K562 (cell line): Measurements from ENCODE around the gene RNU5D-1. TPM values are rescaled to one million over a fixed set of nuclear protein-coding genes. Genes with fewer than 3 reads are reported as not detected.

Source experiments
- FOXA3 ChIP-seq, 2 experiments: fragments of 450-650 bp in 1 of 2; sonication (generic) in 1 of 2; formaldehyde crosslinking; IDR thresholded peaks in 1 of 2; conservative IDR thresholded peaks in 1 of 2; 2 replicates each; pipeline versions ENCODE4 v1.4.0 to v1.8.0; 2020 to 2022; ENCODE audit warnings: mild to moderate bottlenecking in 2 of 2, missing genetic modification reagents in 1 of 2
- FUS ChIP-seq: fragments of 200-400 bp; formaldehyde crosslinking; optimal IDR thresholded peaks from 2 replicates; pipeline ENCODE3; 2017; ENCODE audit warnings: low read depth, low read length
- HSF4 ChIP-seq: fragments of 250-450 bp; sonication (Bioruptor Pico); IDR thresholded peaks from 2 replicates; pipeline ENCODE4 v2.1.2; 2022; ENCODE audit warnings: mild to moderate bottlenecking, moderate library complexity, borderline replicate concordance
- MAFG ChIP-seq: fragments of 450-650 bp; conservative IDR thresholded peaks from 2 replicates; pipeline ENCODE4 v1.6.1; 2016; ENCODE audit warnings: missing genetic modification characterization, missing compliant biosample characterization
- MIER1 ChIP-seq: fragments of 450-650 bp; IDR thresholded peaks from 2 replicates; pipeline ENCODE4 v1.6.1; 2016; ENCODE audit warnings: antibody characterized with exemption, mild to moderate bottlenecking, low read depth
- PHTF2 ChIP-seq: fragments of 250-450 bp; sonication (Bioruptor Pico); IDR thresholded peaks from 2 replicates; pipeline ENCODE4 v1.5.0; 2021; ENCODE audit warnings: mild to moderate bottlenecking
- RAD51 ChIP-seq: fragments of 450-650 bp; IDR thresholded peaks from 2 replicates; pipeline ENCODE4 v1.7.1; 2016; ENCODE audit warnings: low read depth, mild to moderate bottlenecking, borderline replicate concordance
- RBM39 ChIP-seq: fragments of 200-400 bp; formaldehyde crosslinking; optimal IDR thresholded peaks from 2 replicates; pipeline ENCODE3; 2018; ENCODE audit warnings: low read depth, low read length
- SMAD3 ChIP-seq: fragments of 450-650 bp; formaldehyde crosslinking; conservative IDR thresholded peaks from 2 replicates; pipeline ENCODE4 v1.4.0; 2020; ENCODE audit warnings: mild to moderate bottlenecking
- SMARCE1 ChIP-seq: fragments of 450-650 bp; IDR thresholded peaks from 2 replicates; pipeline ENCODE4 v1.7.1; 2016; ENCODE audit warnings: mild to moderate bottlenecking
- SNIP1 ChIP-seq: fragments of 450-650 bp; IDR thresholded peaks from 2 replicates; pipeline ENCODE4 v1.7.1; 2017; ENCODE audit warnings: low read depth, mild to moderate bottlenecking
- SNRNP70 ChIP-seq: fragments of 200-400 bp; formaldehyde crosslinking; optimal IDR thresholded peaks from 2 replicates; pipeline ENCODE3; 2017; ENCODE audit warnings: low read depth, low read length
- SP1 ChIP-seq: sonication (generic); formaldehyde crosslinking; IDR thresholded peaks from 2 replicates; pipeline ENCODE4 v1.8.1; 2022; ENCODE audit warnings: mild to moderate bottlenecking, missing genetic modification reagents
- TGIF2 ChIP-seq: sonication (generic); formaldehyde crosslinking; IDR thresholded peaks from 2 replicates; pipeline ENCODE4 v1.8.1; 2022; ENCODE audit warnings: mild to moderate bottlenecking, missing genetic modification reagents, moderate library complexity
- ZBTB1 ChIP-seq: sonication (generic); formaldehyde crosslinking; IDR thresholded peaks from 2 replicates; pipeline ENCODE4 v1.8.1; 2023; ENCODE audit warnings: missing genetic modification reagents, low read depth, mild to moderate bottlenecking, borderline replicate concordance
- ZBTB26 ChIP-seq: fragments of 450-650 bp; formaldehyde crosslinking; IDR thresholded peaks from 2 replicates; pipeline ENCODE4 v1.4.0; 2022; ENCODE audit warnings: missing genetic modification characterization
- ZBTB7A ChIP-seq: IDR thresholded peaks from 2 replicates; pipeline ENCODE4 v1.6.1; 2011; ENCODE audit warnings: low read depth, mild to moderate bottlenecking, low read length, moderate library complexity, borderline replicate concordance; ENCODE audit not compliant: control insufficient read depth
- ZFP36 ChIP-seq: fragments of 150-350 bp; IDR thresholded peaks from 2 replicates; pipeline ENCODE4 v1.6.1; 2018; ENCODE audit warnings: low read length, low read depth; ENCODE audit not compliant: partially characterized antibody
- ZKSCAN1 ChIP-seq: fragments of 150-350 bp; IDR thresholded peaks from 2 replicates; pipeline ENCODE4 v1.6.1; 2016; ENCODE audit warnings: low read depth, low read length
- ZKSCAN3 ChIP-seq: fragments of 250-450 bp; sonication (Bioruptor Pico); IDR thresholded peaks from 2 replicates; pipeline ENCODE4 v1.4.0; 2020
- ZNF311 ChIP-seq: fragments of 250-450 bp; sonication (Bioruptor Pico); IDR thresholded peaks from 2 replicates; pipeline ENCODE4 v1.4.0; 2020; ENCODE audit warnings: mild to moderate bottlenecking, moderate library complexity
- ZNF57 ChIP-seq: fragments of 450-650 bp; formaldehyde crosslinking; IDR thresholded peaks from 2 replicates; pipeline ENCODE4 v1.4.0; 2020; ENCODE audit warnings: mild to moderate bottlenecking, moderate library complexity
- ZNF695 ChIP-seq: fragments of 450-650 bp; formaldehyde crosslinking; IDR thresholded peaks from 2 replicates; pipeline ENCODE4 v1.4.0; 2020; ENCODE audit warnings: mild to moderate bottlenecking, moderate library complexity
- polyA plus RNA-seq, 8 experiments: library from polyadenylated mRNA; depleted of rRNA in 4 of 8; stranded (reverse) in 5 of 8; unstranded in 3 of 8; fragments of >200 nt; fragmentation: Nextera tagmentation in 2 of 8; fragmentation: Illumina TruSeq in 1 of 8; extraction: Ambion mirVana in 2 of 8; extraction: Trizol in 1 of 8; gene quantifications; 2 replicates each; pipeline versions ENCODE4 v1.2.1 to v1.2.3, GENCODE V29; 2011 to 2014; ENCODE audit warnings: inconsistent platforms in 1 of 8, missing spikeins in 1 of 8
- total RNA-seq, 7 experiments: library from RNA; depleted of rRNA in 6 of 7; stranded (reverse); fragments of >200 nt in 6 of 7; fragmentation: Illumina TruSeq in 2 of 7; extraction: Trizol in 2 of 7; gene quantifications; 2 replicates each; pipeline versions ENCODE4 v1.2.1 to v1.2.3, GENCODE V29; 2011 to 2021; ENCODE audit warnings: low replicate concordance in 1 of 7
- TF ChIP-seq, protein P1 (sequence below): sonication (generic); formaldehyde crosslinking; IDR thresholded peaks from 2 replicates; pipeline ENCODE4 v1.8.0; 2022; ENCODE audit warnings: mild to moderate bottlenecking, missing genetic modification reagents

The RNU5D-1 gene
- total and polyA plus RNA-seq, 9 of the 15 experiments (the other 6 are each of a cell fraction or from before 2014, with no cell fraction given): under 0.01 TPM; not detected in 8

GRCh38 chr1:44775078-44775929 is 44.3 kb upstream of the RNU5D-1 start, which contains the start of gene RPS8 (continued):
- TF ChIP-seq MIER1 (peak; percentile 71; the same call in 1 of the 2 replicates), SP1 (CRISPR knock-in tag) (peak; percentile 99), SMAD3 (0 out of 2 replicates have a peak, but pooled peaks have one; percentile 34), TGIF2 (CRISPR knock-in tag) (peak; percentile 68; the same call in 1 of the 2 replicates), MAFG (tag) (peak; percentile 37; the same call in 1 of the 2 replicates), ZNF695 (CRISPR knock-in tag) (no peak), HSF4 (CRISPR knock-in tag) (0 out of 2 replicates have a peak, but pooled peaks have one; percentile 4), ZBTB1 (CRISPR knock-in tag) (no peak), FOXA3 (CRISPR knock-in tag; conservative IDR thresholded peaks at IDR 0.05 in 1 of 2, IDR thresholded peaks at IDR 0.05 in 1 of 2) (peak in 1 of 2 experiments; percentile 74; a peak in 3 of 4 replicates), ZBTB7A (peak; percentile 100), SNRNP70 (no peak), ZKSCAN3 (CRISPR knock-in tag) (no peak), FUS (peak; percentile 79), ZNF57 (CRISPR knock-in tag) (peak; percentile 50; the same call in 1 of the 2 replicates), SMARCE1 (peak; percentile 86), SNIP1 (peak; percentile 29; the same call in 1 of the 2 replicates), PHTF2 (peak; percentile 85), RAD51 (peak; percentile 53; the same call in 1 of the 2 replicates), ZFP36 (peak; percentile 19), ZKSCAN1 (peak; percentile 22; the same call in 1 of the 2 replicates), RBM39 (peak; percentile 97), ZNF311 (no peak), ZBTB26 (peak; percentile 91; the same call in 1 of the 2 replicates)
- TF ChIP-seq, protein P1, sequence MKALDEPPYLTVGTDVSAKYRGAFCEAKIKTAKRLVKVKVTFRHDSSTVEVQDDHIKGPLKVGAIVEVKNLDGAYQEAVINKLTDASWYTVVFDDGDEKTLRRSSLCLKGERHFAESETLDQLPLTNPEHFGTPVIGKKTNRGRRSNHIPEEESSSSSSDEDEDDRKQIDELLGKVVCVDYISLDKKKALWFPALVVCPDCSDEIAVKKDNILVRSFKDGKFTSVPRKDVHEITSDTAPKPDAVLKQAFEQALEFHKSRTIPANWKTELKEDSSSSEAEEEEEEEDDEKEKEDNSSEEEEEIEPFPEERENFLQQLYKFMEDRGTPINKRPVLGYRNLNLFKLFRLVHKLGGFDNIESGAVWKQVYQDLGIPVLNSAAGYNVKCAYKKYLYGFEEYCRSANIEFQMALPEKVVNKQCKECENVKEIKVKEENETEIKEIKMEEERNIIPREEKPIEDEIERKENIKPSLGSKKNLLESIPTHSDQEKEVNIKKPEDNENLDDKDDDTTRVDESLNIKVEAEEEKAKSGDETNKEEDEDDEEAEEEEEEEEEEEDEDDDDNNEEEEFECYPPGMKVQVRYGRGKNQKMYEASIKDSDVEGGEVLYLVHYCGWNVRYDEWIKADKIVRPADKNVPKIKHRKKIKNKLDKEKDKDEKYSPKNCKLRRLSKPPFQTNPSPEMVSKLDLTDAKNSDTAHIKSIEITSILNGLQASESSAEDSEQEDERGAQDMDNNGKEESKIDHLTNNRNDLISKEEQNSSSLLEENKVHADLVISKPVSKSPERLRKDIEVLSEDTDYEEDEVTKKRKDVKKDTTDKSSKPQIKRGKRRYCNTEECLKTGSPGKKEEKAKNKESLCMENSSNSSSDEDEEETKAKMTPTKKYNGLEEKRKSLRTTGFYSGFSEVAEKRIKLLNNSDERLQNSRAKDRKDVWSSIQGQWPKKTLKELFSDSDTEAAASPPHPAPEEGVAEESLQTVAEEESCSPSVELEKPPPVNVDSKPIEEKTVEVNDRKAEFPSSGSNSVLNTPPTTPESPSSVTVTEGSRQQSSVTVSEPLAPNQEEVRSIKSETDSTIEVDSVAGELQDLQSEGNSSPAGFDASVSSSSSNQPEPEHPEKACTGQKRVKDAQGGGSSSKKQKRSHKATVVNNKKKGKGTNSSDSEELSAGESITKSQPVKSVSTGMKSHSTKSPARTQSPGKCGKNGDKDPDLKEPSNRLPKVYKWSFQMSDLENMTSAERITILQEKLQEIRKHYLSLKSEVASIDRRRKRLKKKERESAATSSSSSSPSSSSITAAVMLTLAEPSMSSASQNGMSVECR (CRISPR knock-in tag): peak; percentile 97
